GM21825 (cell line): ENCODE measurements around the gene NFIA.

Source experiments
- ATAC-seq: cut with Tn5 transposase; IDR thresholded peaks from one replicate; pipeline ENCODE4 v1.9.1; 2021; ENCODE audit warnings: mild to moderate bottlenecking, moderate library complexity; ENCODE audit not compliant: unreplicated experiment

The NFIA gene

DNA sequence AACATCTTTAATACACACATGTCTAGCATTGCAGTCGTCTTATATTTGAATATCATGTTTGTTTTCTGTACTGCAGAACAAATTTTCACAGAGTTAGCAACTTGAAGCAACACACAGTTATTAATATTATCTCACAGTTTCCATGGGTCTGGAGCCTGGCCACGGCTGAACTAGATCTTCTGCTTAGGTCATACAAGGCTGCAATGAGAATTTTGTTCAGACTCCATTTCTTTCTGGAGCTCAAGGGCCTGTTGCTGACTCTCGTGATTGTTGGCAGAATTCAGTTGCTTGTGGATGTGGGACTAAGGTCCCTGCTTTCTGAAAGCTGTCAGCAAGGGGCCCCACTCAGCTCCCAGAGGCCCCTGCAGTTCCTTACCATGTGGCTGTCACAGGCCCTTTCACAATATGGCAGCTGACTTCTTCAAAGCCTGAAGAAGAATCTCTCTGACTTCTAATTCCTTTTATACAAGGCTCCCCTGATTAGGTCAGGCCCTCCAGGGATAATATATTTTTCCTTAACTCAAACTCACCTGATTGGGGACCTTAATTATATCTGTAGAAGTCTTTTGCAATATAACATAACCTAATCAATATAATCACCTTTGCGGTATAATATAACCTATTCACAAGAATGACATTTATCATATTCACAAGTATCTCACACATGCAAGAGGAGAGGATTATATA, 296.3 kb downstream of the NFIA start:
- ATAC-seq, result no peak

DNA sequence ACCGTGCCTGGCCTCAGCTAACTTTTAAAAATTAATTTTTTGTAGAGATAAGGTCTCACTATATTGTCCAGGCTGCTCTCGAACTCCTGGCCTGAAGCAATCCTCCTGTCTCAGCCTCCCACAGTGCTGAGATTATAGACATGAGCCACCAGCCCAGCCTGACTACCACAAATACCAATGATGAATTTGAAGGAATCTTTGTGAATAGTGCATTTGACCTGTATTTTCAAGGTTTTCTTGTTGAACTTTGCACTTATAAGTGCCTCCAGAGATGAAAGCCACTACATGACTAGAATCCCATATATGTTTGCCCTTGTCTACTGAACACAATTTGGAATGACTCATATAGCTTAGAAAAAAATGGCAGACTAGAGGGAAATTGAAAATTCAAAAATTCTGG, 297.3 kb downstream of the NFIA start:
- ATAC-seq, result no peak

DNA sequence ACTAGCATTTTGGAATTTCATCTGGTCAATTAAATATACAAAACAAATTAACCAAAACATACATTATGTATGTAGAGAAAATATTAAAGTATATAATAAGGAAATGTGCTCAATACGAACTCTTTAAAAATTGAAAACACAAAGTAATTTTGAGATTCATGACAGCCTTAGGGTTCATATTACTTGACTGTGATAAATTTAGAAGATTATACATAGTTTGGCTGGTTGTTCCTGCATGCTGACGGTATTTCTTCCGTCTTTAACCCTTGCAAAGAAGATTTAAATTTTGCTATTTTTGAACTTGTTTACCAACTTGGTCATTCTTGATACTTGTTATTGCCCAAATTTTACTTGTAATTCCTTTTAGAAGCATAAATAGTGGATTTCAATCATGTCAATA, 298.2 kb downstream of the NFIA start:
- no peak for ATAC-seq

DNA sequence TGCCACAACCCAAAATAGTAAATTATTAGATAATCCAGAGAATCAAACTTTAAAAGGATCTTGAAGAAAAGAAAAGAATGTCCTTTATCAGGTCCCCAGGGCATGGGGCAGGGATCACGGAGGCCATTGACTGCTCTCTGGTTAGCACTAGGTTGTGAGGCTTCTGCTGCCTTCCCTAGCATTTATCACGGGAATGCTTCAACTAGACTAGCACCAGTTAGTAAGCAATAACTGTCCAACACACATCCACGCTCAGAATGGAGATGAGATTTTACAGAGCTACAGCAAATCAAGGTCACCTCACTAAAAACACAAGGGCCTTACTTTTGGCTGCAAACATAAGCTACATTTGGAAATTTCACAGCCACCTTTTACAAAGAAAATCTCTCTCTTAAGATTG, 304.0 kb downstream of the NFIA start:
- ATAC-seq, result no peak

DNA sequence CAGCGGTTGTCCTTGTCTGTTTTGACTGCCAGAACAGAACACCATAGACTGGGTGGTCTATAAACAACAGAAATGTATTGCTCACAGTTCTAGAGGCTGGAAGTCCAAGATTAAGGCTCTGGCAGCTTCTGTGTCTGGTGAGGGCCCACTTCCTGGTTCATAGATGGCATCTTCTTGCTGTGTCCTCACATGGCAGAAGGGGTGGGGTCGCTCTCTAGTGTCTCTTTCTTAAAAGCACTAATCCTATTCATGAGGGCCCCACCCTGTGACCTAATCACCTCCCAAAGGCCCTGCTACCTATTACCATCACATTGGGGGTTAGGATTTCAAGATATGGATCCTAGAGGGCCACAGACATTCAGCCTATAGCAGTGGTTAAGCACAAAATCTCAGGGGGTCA, 304.4 kb downstream of the NFIA start:
- no peak for ATAC-seq

DNA sequence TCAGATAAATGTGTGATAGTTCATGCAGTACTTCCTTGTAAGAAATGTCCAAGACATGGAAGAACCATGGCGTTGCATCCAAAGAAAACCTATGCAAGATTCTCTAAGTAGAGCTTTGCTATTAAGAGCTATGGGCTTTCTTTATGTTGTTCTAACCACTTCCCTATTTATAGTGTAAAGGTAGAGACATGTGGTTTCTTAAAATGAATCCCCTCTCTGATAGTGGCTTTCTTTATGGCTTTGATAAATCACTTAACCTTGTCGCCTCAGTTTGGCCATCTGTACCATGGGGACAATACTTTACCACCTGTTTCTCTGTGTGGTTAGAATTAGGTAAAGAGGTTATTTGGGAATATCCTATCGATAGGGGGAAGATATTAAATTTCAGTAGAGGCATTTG, 305.5 kb downstream of the NFIA start:
- ATAC-seq, result no peak

DNA sequence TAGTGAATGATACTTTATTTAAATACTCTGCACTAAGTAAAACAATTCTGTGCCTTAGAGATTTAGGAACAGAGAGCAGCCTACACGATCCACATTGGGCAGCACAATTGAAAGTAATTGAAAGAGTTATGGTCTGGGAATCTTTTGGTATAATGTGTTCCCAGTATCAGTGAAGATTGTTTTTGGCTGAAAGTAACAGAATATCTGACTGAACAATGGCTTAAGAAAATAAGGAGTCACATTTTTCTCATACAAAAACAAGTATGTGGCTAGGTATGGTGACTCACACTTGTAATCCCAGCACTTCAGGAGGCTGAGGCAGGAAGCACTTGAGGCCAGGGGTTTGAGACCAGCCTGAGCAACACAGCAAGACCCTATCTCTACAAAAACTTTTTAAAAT, 306.2 kb downstream of the NFIA start:
- no peak for ATAC-seq

DNA sequence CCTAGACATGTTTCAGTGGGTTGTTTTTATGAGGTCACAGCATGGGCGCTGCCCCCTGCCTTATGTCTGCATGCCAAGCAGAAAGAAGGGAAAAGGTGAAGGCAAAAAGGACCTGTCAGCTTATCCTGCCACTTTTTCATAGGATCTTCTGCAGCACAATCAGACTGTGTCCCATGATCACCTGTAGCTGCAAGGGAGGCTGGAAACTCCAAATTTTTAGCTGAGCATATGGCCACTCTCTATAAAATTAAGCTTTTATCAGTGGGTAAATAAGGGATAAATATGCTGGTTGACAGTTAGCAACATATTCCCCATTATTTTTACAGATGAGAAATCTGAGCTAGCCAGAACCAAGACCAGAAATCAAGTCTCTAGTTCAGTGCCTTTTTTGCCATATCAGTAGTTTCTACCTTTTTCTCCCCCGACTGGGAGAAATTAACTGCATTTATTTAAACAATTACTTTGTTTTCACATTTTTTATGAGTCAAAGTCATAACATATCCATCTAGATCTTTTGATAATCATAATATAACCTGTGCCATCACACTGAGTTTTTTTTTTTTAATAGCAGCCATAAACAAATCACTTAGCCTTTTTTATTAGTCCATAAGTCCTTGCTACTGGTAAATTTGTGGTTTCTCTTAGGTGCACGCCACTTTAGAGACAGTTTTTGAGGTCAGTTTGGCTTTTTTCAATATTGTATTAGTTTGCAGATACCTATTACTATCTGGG, 307.0 kb downstream of the NFIA start:
- no peak for ATAC-seq

DNA sequence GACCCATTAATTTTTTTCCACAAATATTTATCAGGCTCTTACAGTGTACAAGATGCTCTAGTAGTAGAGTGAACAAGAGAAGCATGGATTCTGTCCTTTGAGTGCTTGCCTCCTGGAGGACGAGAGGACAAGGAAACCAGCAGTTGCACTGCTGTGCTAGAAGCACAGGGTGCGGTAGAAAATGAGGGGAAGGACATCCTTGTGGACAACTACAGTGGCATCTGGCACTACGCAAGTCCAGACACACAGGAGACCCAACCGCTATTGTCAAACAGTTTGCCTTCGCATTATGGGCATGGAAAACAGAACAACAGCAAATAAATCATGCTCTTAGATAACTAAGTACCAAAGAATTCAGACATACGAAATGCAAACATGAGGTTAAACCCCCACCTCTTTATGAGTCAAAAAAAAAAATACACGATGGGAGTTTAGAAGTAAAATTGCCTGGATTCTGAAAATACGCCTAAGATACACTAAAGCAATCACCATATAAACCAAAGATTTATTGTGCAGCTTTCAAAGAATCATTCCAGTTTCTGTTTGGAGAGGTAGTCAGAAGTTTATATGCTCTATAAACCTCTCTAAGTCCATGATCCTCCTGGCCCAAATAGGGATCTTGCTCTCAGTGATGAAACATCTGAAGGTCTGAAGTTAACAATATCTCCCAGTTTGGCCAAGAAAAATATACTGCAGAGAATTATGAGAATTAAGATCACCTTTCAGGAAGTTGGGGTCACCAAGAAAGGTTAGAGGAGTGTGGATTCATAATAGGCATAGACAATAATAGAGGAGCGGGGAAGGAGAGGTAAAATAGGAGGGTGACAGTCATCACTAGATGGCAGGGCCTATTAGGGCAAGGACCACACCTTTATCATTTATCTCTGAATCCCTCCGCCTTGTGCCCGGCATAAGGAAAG, 307.8 kb downstream of the NFIA start:
- no peak for ATAC-seq

DNA sequence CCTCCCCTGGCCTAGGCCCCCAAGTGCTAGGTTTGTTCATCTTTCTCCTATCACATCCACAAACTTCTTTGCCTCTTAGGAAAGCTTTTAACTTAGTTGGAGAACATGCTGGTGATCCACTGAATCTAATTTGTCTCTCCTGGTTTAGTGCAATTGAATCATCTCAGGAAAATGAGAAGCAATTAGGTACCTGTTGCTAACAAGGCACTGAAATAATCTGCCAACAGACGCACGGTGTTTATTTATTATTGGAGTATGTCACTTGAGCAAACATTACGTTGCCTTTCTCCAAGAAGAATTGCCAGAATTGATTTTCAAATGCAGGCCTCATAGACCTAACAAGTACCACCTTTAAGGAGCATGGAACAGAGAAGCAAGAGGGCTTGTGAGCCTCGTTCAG, 309.4 kb downstream of the NFIA start:
- no peak for ATAC-seq

DNA sequence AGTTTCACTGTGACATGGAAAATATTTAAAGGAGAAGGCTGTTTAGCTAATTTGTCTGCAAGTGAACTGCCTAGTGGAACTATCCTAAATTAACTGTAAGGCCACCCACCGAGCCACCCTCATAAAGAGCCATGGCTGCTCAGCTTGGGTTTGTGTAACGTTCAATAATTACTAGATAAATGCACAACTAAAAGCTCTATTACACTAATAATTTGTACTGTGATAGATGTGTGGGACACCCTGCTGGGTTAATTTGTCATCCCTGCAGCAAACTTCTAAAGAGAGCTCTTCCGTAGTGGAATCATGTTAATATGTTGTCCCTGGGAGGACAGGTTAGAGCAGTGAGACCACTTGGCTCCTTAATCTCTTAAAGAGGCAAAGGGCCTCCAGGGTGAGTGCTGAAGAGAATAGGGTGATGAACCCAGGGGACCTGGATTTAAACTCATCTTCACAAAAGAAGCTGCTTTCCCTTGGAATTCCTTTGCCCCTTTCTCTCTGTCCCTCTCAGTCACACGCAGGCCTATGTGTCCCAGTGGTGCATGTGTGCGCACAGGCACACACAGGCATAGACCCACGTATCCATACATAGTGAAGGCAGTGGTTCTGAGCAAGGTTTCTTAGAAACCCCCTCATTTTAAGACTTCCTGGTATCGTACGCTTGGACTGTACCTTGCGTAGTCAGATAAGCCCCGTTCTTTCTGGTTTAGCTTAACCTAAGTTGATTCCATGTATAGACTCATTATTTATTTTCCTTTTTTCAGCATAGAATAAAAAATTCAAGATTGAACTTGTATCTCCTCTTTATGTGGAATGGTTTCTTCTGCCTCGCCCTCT, 310.3 kb downstream of the NFIA start:
- no peak for ATAC-seq

DNA sequence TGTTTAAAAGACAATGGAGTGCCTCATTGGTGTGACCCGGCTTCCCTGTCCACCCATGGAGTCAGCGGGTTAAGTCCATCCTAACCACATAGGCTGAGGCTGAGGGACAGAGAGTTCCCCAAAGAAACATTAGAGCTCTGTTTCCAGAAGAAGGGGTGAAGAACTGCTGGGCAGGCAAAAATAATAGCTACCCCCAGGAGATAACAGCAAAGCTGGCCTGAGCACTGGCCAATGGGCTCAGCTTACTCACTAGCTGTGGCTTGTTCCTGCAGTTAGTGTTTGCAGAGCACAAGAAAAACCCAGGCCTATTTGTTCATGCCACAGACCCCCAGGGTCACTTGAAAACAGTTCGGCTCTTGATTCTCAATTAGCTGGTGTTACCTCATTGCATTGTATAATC, 311.2 kb downstream of the NFIA start:
- no peak for ATAC-seq

DNA sequence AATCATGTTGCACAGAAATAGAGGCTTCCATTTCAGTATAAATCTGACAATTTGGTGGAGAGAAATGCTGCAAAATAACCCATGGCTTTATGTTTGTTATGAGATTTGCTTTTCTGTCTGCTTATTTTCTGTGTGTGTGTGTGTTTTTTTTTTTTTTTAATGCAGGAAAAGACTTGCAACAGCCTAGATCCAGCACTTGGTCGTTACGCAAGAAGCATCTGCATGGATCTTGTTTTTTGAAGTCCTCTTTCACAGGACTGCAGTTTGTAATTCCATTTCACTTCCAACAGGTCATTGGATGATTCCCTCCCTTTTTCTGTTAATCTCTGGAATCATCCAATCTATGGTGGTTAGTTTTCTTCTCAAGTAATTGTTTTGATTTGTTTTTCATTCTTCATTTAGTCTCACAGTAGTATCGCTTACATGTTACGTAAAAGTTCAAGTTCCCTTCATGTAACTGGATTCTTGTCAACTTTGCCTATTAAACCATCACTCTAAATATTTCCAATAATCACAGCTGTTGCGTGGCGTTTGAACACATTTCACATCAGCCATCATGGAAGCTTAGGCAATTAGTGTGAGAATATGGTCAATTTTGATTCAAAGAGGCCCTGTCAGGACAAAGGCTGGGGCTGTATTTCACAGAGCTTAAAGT, 312.9 kb downstream of the NFIA start:
- no peak for ATAC-seq

DNA sequence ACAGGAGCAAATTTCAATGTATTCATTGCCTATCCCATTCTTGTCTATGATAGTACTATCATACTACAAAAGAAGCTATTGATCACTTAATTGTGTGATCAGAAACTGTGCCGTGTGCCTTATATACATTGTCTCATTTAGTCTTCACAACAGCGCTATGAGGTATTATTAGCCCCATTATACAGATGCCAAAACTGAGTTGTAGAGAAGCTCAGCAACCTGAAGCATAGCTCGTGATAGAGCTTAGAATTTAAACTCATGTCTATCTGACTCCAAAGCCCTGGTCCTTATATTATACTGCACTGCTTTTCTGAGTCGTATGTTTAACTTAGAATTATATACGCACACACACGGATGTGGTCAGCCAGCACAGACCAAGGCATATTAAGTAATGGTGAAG, 315.1 kb downstream of the NFIA start:
- no peak for ATAC-seq

DNA sequence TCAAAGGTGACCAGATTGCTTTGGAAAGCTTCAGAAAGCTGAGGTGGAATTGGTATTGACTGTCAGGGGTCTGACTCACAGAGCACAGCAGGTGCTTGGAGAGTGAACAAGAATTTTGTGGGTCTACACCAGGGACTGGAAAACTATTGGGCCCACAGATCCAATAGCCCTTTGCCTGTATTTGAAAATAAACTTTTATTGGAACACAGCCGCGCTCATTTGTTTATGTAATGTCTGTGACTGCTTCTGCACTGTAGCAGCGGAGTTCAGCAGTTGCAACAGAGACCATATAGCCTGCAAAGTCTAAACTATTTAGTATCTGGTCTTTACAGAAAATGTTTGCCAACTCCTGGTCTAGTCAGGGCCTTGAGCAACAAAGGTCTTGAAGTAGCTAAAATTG, 315.6 kb downstream of the NFIA start:
- no peak for ATAC-seq

DNA sequence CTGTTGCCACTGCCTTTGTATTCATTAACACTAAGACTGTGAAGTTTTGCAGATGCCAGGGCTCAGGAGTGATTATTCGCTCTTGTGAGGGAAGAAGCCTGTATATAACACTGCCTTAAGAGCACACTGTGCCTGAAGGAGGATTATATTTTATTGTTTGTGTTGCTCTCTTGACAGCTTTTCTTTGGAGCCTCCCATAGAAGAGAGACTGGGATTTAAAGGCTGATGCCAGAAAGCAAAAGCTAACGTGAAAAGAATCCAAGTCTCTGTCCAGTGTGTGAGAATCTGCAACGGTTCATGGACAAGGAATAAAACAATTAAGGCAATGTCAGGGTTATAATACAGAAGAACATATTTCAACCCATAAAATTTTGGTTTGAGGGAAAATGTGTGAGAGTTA, 316.8 kb downstream of the NFIA start:
- no peak for ATAC-seq

DNA sequence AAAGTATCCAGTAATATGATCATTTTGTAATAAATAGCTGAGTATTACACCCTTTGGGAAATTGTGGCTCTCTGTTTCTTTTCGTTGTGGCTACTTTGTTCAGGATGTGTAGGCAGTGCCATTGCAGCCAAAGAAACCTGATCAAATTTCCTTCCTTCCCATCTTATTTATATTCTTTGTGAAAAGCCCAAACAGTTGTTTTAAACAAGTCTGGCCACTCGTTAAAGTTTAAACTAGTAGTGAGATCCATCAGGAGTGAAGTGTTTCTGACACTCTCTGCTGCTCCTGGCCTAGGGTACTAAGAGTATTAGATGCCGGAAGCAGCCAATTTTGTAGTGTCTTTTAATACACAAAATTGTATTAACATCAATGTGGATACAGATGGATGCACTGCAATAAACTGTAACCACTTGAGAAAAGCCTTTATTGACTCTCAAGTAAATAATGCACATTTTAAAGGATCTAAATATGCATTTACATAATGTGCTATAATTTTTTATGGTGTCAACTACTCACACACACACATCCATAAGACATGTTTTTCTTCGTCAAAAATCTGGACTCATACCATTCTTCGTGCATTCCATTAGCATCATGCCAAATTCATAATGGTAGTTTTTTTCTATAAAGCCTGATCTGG, 317.9 kb downstream of the NFIA start:
- ATAC-seq, result no peak

DNA sequence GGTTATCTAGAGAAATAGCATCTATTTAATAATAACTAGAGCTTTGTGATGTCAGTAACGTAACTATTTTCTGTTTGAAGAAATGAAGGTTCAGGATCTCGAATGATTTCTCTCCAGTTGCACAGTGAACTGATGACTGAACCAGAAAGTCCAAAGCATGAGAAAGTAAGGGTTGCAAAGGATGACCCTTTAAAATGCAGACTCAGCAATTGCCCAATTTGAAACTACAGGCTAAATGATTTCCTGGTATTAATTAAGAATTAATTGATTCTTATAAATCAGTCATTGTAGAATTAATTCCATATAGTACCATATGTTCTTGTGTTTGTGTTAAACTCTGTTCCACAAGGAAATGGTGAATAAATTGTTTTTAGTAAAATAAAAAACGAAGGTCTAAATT, 318.6 kb downstream of the NFIA start:
- no peak for ATAC-seq

DNA sequence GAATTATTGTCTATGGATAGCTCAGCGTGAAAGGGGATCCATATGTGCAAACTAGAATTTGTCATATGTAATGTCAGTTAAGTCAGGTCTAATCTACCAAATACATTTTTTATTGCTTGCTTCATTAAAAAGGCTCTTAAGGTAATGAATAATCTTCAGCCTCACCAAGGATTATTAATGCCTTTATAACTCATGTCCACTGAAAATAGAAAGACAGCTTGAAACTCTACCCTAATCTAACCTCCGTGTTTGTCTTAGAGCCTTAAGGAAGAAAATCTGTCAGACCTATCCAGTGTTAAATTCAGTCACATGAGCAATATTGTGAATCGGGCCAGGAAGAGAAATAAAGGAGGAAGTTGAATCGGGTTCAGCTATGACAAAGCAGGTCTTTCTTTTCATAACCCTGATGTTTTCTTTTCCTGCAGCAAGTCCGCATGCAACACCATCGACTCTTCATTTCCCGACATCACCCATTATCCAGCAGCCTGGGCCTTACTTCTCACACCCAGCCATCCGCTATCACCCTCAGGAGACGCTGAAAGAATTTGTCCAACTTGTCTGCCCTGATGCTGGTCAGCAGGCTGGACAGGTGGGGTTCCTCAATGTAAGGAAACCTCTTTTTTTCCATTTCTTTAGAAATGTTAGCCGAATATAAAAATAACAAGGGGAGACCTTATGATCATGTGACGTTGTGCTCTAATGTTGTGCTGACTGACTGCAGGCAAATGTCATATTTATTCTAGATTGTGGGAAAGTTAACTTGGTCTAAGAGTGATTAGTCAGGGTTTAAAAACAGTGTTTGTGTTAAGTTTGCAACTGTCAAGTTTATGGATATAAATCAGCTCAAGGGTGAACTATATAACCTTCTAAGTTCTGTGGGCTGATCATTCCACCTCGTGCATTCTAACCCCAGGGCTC, 321.6 kb downstream of the NFIA start:
- ATAC-seq, result no peak
